Endothelial cell of umbilical vein (primary cell): ENCODE results near the gene LRP1B. TPM values are rescaled to one million over a fixed set of nuclear protein-coding genes. Genes with fewer than 3 reads are reported as not detected.
A peak's percentile ranks its signal among the peaks of the same experiment; 100 is the strongest.

Experiments
- BruUV-seq: library from RNA; stranded (reverse); fragments of 400-500 nt; replicated peaks from 2 replicates; lab custom pipeline; 2021; lab: Mats Ljungman, UMichigan
- CTCF ChIA-PET: fragments of 300-600, 350-600 bp; sonication (Branson Sonifier 250); formaldehyde crosslinking; loops from one replicate; lab custom pipeline; 2021; ENCODE audit warnings: antibody characterized with exemption, inconsistent platforms; lab: Charles Lee
- POLR2A ChIA-PET: fragments of 300-600, 350-600 bp; sonication (Branson Sonifier 250); formaldehyde crosslinking; loops from one replicate; lab custom pipeline; 2021; ENCODE audit warnings: antibody characterized with exemption, inconsistent platforms; lab: Charles Lee
- DNase-seq: peaks from one replicate; pipeline ENCODE4 v3.0.0-alpha.2; 2011; ENCODE audit warnings: low read depth, low spot score
- FAIRE-seq: peaks from 2 replicates; lab custom pipeline; 2011; peaks lifted over from hg19 to GRCh38; lab: Jason Lieb, UNC
- H2AFZ ChIP-seq: 2 replicates; pipeline ENCODE4 v1.6.0; 2012; ENCODE audit warnings: low read depth, low read length, control low read depth, inconsistent platforms
- H3K27ac ChIP-seq: 2 replicates; pipeline ENCODE4 v1.5.1; 2011; ENCODE audit warnings: low read depth, mild to moderate bottlenecking, control low read depth, low read length, moderate library complexity; ENCODE audit not compliant: insufficient read depth
- H3K27me3 ChIP-seq, 2 experiments: 2 replicates each; pipeline versions ENCODE4 v1.6.0 to v1.6.1; 2011; ENCODE audit warnings: low read length in 2 of 2, mixed read lengths in 1 of 2; ENCODE audit not compliant: control insufficient read depth in 2 of 2, insufficient read depth in 2 of 2
- H3K36me3 ChIP-seq, 2 experiments: 2 replicates in 1 of 2; 3 replicates in 1 of 2; pipeline ENCODE4 v1.5.1; 2011; ENCODE audit warnings: low read length in 2 of 2, mild to moderate bottlenecking in 1 of 2, moderate library complexity in 1 of 2; ENCODE audit not compliant: control insufficient read depth in 2 of 2, insufficient read depth in 2 of 2; ENCODE audit errors: extremely low read depth in 1 of 2
- H3K4me1 ChIP-seq: 3 replicates; pipeline ENCODE4 v1.5.1; 2011; ENCODE audit warnings: mild to moderate bottlenecking, low read length; ENCODE audit not compliant: control insufficient read depth, insufficient read depth; ENCODE audit errors: extremely low read depth
- H3K4me2 ChIP-seq: 2 replicates; pipeline ENCODE4 v1.6.1; 2011; ENCODE audit warnings: low read length, control low read depth, mixed read lengths; ENCODE audit not compliant: insufficient read depth
- H3K4me3 ChIP-seq, 3 experiments: fragments of 200-600 bp in 1 of 3; sonication (generic), shearing (Covaris generic) in 1 of 3; replicated peaks in 1 of 3; 2 replicates each; pipeline ENCODE4 v1.5.1; 2011 to 2016; ENCODE audit warnings: control low read depth in 3 of 3, low read length in 3 of 3, mild to moderate bottlenecking in 2 of 3, inconsistent platforms in 1 of 3, low read depth in 1 of 3, moderate library complexity in 1 of 3; ENCODE audit not compliant: insufficient read depth in 1 of 3
- H3K79me2 ChIP-seq: 2 replicates; pipeline ENCODE4 v1.6.0; 2012; ENCODE audit warnings: low read length, inconsistent platforms; ENCODE audit not compliant: control insufficient read depth, insufficient read depth
- H3K9ac ChIP-seq: replicated peaks from 2 replicates; pipeline ENCODE3; 2011; ENCODE audit warnings: low read length, control low read depth; ENCODE audit not compliant: insufficient read depth; ENCODE audit errors: extremely low read depth
- H3K9me1 ChIP-seq: replicated peaks from 3 replicates; pipeline ENCODE4 v1.6.0; 2011; ENCODE audit warnings: mild to moderate bottlenecking, low read length; ENCODE audit not compliant: control insufficient read depth, insufficient read depth; ENCODE audit errors: extremely low read depth
- H3K9me3 ChIP-seq: replicated peaks from 2 replicates; pipeline ENCODE4 v1.5.1; 2012; ENCODE audit warnings: low read length, inconsistent platforms; ENCODE audit not compliant: control insufficient read depth, insufficient read depth
- H4K20me1 ChIP-seq: replicated peaks from 2 replicates; pipeline ENCODE3; 2011; ENCODE audit warnings: mild to moderate bottlenecking, low read length; ENCODE audit not compliant: control insufficient read depth, insufficient read depth; ENCODE audit errors: extremely low read depth
- EZH2 ChIP-seq: IDR thresholded peaks from 2 replicates; pipeline ENCODE4 v1.6.1; 2012; ENCODE audit warnings: borderline replicate concordance, low read depth, mild to moderate bottlenecking, moderate library complexity, low read length, inconsistent platforms; ENCODE audit not compliant: severe bottlenecking
- FOS ChIP-seq: IDR thresholded peaks from 2 replicates; pipeline ENCODE4 v1.6.1; 2011; ENCODE audit warnings: mild to moderate bottlenecking, low read length, moderate library complexity, borderline replicate concordance; ENCODE audit not compliant: insufficient read depth
- GATA2 ChIP-seq: IDR thresholded peaks from 2 replicates; pipeline ENCODE4 v1.7.0; 2011; ENCODE audit warnings: low read depth, mild to moderate bottlenecking, moderate library complexity, mixed read lengths, low read length; ENCODE audit not compliant: insufficient read length, insufficient read depth
- JUN ChIP-seq: IDR thresholded peaks from 2 replicates; pipeline ENCODE4 v1.6.1; 2011; ENCODE audit warnings: borderline replicate concordance, low read depth; ENCODE audit not compliant: insufficient read length, insufficient read depth
- MYC ChIP-seq: IDR thresholded peaks from one replicate; pipeline ENCODE4 v1.6.1; 2011; ENCODE audit warnings: mild to moderate bottlenecking, low read depth, low read length
- POLR2A ChIP-seq: IDR thresholded peaks from 2 replicates; pipeline ENCODE4 v1.6.1; 2012; ENCODE audit warnings: low read depth, mild to moderate bottlenecking, control low read depth, low read length
- POLR2AphosphoS5 ChIP-seq: IDR thresholded peaks from 2 replicates; pipeline ENCODE4 v1.6.1; 2012; ENCODE audit warnings: low read depth, mild to moderate bottlenecking, control low read depth, low read length, moderate library complexity; ENCODE audit not compliant: insufficient read depth
- dilution Hi-C: fragments of 300-500 bp; cut with MboI; formaldehyde crosslinking; loops from one replicate; pipeline ENCODE4 v1.15.0; 2019; ENCODE audit warnings: low sequenced_read_pairs; ENCODE audit not compliant: extremely low pct_ligation_motif_present
- intact Hi-C: fragments of 100-400 bp; cut with micrococcal nuclease; formaldehyde crosslinking; loops from one replicate; pipeline ENCODE4 v1.10.0; 2022
- polyA plus RNA-seq, 4 experiments: library from polyadenylated mRNA; depleted of rRNA in 3 of 4; stranded (reverse) in 3 of 4; unstranded in 1 of 4; fragments of >200 nt; gene quantifications; 2 replicates each; pipeline versions ENCODE4 v1.2.1 to v1.2.3, GENCODE V29; 2011 to 2012; ENCODE audit warnings: missing spikeins in 1 of 4
- total RNA-seq: library from RNA; stranded (reverse); gene quantifications from 2 replicates; pipeline ENCODE4 v1.2.3, GENCODE V29; 2021
- TF ChIP-seq, protein P1 (sequence below), 2 donors: IDR thresholded peaks; 1 replicate in 1 of 2; 2 replicates in 1 of 2; pipeline ENCODE4 v1.5.1; 2011; ENCODE audit warnings: low read length in 2 of 2, mild to moderate bottlenecking in 2 of 2, moderate library complexity in 2 of 2, control low read depth in 1 of 2, inconsistent platforms in 1 of 2, low read depth in 1 of 2; ENCODE audit not compliant: insufficient read depth in 1 of 2; ENCODE audit errors: extremely low read depth in 1 of 2
- TF ChIP-seq, protein P2 (sequence below): IDR thresholded peaks from 2 replicates; pipeline ENCODE4 v1.6.1; 2011; ENCODE audit not compliant: insufficient read depth, insufficient read length

The LRP1B gene
- total and polyA plus RNA-seq, 2 donors (not counting 3 experiments of a cell fraction or from before 2014, with no cell fraction given): 0.03 to 0.07 TPM

DNA sequence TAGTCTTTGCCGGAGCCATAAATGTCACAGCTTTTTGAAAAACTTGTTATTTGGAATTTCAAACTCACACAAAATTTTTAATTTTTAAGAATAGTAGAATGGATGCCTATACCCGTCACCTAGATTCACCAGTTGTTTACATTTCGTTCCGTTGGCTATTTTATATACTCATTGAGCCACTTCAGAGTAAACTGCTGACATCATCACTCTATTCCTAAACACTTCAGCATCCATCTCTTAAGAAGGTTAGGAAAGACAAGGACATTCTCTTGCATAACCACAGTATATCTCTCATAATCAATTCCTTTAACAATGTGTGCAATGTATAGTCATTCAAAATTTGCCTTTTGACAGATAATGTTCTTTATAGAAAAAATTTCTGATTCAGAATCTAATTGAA, 1065.8 kb downstream of the LRP1B start:
- H3K36me3 ChIP-seq: no peaks in the 10 kb centered on the region
- ChIA-PET CTCF (interaction anchor here (1.0 kb wide), 1 partner anchor 45 kb away, joined by 3 read pairs; no protein-coding TSS in a partner anchor), POLR2A (no interaction called here)
- no peak overlapping the region for H3K9ac ChIP-seq
- no peaks in the 10 kb centered on the region for H4K20me1 ChIP-seq
- DNase-seq: no peak
- BruUV-seq: no TSS peak
- H3K9me1 ChIP-seq: no peaks in the 10 kb centered on the region
- H3K4me2 ChIP-seq: no peak overlapping the region
- TF ChIP-seq POLR2A (no peak), GATA2 (no peak), MYC (no peak)
- no peaks in the 10 kb centered on the region for H3K27me3 ChIP-seq
- no peak overlapping the region for H3K27ac ChIP-seq
- intact Hi-C loops (no loop called here), dilution Hi-C loops (no loop called here)
- no peaks in the 10 kb centered on the region for H3K79me2 ChIP-seq
- no peak overlapping the region for H3K4me3 ChIP-seq
- no peaks in the 10 kb centered on the region for H3K4me1 ChIP-seq
- H2AFZ ChIP-seq: no peak overlapping the region
- no peak for FAIRE-seq
- H3K9me3 ChIP-seq: no peaks in the 10 kb centered on the region

DNA sequence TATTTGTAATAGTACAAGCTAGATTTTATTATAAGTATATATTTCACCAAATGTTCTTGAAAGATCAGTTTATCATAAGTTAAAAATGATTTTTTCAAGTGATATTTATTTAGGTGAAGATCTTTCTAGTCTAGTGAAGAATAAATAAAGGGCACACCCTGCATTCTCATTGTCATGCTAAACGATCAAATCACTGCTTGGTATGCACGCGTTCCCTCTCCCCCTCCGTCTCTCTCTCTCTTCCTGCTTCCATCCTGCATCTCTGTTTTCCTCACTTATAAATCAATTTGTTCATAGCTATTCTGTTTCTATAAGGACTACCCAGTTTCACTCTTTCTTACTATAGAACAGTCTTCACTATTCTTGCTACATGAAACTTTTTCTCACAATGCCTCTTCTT, 1067.4 kb downstream of the LRP1B start:
- H3K4me3 ChIP-seq: no peak overlapping the region
- H2AFZ ChIP-seq: peak overlapping the region; percentile 19
- no peaks in the 10 kb centered on the region for H3K9me3 ChIP-seq
- dilution Hi-C loops (no loop called here), intact Hi-C loops (no loop called here)
- no peak overlapping the region for H3K9ac ChIP-seq
- H3K27ac ChIP-seq: no peak overlapping the region
- FAIRE-seq (no peak), DNase-seq (no peak)
- no TSS peak for BruUV-seq
- H3K9me1 ChIP-seq: no peaks in the 10 kb centered on the region
- ChIA-PET POLR2A (no interaction called here), CTCF (no interaction called here)
- H3K4me2 ChIP-seq: no peak overlapping the region
- no peaks in the 10 kb centered on the region for H3K4me1 ChIP-seq
- H3K36me3 ChIP-seq: no peaks in the 10 kb centered on the region
- H3K79me2 ChIP-seq: no peaks in the 10 kb centered on the region
- TF ChIP-seq MYC: no peak
- TF ChIP-seq POLR2A: no peak
- no peak for TF ChIP-seq EZH2
- TF ChIP-seq, protein P1, sequence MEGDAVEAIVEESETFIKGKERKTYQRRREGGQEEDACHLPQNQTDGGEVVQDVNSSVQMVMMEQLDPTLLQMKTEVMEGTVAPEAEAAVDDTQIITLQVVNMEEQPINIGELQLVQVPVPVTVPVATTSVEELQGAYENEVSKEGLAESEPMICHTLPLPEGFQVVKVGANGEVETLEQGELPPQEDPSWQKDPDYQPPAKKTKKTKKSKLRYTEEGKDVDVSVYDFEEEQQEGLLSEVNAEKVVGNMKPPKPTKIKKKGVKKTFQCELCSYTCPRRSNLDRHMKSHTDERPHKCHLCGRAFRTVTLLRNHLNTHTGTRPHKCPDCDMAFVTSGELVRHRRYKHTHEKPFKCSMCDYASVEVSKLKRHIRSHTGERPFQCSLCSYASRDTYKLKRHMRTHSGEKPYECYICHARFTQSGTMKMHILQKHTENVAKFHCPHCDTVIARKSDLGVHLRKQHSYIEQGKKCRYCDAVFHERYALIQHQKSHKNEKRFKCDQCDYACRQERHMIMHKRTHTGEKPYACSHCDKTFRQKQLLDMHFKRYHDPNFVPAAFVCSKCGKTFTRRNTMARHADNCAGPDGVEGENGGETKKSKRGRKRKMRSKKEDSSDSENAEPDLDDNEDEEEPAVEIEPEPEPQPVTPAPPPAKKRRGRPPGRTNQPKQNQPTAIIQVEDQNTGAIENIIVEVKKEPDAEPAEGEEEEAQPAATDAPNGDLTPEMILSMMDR (IDR thresholded peaks at IDR 0.05; ENCODE audit: extremely low read depth in 1 of 2, insufficient read depth in 1 of 2, low read depth in 1 of 2, low read length in 2 of 2): no peak
- TF ChIP-seq FOS: no peak
- TF ChIP-seq, protein P2, sequence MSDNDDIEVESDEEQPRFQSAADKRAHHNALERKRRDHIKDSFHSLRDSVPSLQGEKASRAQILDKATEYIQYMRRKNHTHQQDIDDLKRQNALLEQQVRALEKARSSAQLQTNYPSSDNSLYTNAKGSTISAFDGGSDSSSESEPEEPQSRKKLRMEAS: no peak
- TF ChIP-seq JUN: no peak
- TF ChIP-seq GATA2: no peak
- no peak for TF ChIP-seq POLR2AphosphoS5
- H3K27me3 ChIP-seq: no peaks in the 10 kb centered on the region
- H4K20me1 ChIP-seq: no peaks in the 10 kb centered on the region
